ENCODE results near the gene LIN7A.

GRCh38 chr12:80769553-80770140, 168.1 kb downstream of the LIN7A start:
- TF ChIP-seq CTCF (IDR thresholded peaks at IDR 0.05), result no peak
- no peak for TF ChIP-seq POLR2A (IDR thresholded peaks at IDR 0.05)
